NCI-H1930 (cell line): ENCODE results near the gene APLF.
"Not testable (repeated sequence)": the region's sequence is repeated elsewhere in the genome, so short reads cannot be mapped to it uniquely, and the experiment has no call there.

Experiments used
- DNase-seq, 2 experiments: peaks; one replicate each; lab custom pipeline; 2025; lab: John Stamatoyannopoulos, UW

APLF gene

DNA sequence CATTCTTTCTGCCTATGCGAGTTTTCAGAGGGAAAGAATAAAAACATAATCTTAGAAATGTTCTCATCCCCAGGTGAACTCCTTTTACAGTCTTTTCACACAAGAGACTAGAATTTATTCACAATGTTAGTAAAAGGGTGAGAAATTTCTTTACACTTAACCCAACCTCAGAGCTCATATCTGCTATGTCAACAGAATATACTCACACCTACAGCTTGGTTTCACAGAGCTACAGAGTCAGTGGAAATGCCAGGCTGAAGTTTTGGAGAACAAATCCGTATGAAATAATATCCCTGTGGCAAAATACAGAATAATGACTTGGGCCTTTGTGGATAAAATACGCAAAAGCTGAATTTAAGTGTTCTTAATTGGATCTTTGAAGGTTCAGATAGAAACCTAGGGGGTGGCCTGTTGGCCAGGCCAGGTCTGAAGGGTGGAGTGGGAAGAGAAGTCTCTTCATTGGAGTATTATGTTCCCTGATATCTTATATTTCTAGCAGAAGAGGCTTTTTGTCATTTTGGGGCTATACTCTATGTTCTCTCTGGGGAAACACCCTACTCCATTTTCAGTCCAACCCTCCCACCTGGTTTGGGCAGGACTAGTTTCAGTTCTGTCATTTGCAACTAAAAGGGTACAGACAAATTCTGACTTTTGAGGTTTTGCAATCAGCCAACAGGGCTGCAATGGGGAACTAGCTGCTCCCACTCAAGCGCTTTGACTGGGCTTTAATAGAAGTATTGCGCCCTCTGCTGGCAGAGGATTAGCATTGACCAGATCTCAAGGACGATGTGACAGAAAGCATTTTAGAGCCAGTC, 26.0 kb upstream of the APLF start:
- peak; percentile 52 to 73 for DNase-seq

DNA sequence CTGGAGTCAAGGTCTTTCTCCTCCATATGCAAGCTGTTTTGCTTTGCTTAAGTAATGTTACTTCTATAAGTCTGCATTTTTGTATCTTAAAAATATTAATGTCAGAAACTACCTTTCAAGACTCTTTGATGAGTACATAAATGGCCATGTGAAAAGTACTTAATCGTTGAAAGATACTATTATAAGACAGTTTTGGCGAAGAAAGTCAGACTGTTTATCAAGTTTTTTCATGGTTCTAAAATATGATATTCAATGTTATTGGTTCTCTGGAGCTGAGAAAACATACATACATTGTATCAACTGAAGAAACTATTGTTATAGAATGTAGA, 25.4 kb upstream of the APLF start:
- no peak for DNase-seq

DNA sequence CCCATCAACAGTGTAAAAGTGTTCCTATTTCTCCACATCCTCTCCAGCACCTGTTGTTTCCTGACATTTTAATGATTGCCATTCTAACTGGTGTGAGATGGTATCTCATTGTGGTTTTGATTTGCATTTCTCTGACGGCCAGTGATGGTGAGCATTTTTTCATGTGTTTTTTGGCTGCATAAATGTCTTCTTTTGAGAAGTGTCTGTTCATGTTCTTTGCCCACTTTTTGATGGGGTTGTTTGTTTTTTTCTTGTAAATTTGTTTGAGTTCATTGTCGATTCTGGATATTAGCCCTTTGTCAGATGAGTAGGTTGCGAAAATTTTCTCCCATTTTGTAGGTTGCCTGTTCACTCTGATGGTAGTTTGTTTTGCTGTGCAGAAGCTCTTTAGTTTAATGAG, 21.0 kb upstream of the APLF start:
- DNase-seq: not testable (repeated sequence)

DNA sequence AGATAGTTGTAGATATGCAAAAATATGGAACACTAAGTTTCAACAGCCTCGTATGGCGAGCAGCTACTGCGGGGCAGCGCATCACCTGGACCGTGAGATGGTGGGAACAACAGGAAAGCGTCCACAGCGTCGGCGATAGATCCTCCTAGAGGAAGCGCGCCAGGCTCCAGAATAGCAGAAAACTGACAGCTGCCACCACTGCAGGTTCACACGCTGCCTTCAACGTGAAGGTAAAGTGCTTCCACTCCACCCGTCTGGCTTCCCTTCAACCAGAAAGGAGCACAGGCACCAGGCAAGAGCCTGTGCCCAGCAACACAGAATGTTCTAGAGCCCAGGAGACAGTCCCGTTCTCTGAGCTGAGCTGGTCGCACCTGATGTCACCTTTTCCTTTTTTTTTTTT, 20.3 kb upstream of the APLF start:
- no peak for DNase-seq

DNA sequence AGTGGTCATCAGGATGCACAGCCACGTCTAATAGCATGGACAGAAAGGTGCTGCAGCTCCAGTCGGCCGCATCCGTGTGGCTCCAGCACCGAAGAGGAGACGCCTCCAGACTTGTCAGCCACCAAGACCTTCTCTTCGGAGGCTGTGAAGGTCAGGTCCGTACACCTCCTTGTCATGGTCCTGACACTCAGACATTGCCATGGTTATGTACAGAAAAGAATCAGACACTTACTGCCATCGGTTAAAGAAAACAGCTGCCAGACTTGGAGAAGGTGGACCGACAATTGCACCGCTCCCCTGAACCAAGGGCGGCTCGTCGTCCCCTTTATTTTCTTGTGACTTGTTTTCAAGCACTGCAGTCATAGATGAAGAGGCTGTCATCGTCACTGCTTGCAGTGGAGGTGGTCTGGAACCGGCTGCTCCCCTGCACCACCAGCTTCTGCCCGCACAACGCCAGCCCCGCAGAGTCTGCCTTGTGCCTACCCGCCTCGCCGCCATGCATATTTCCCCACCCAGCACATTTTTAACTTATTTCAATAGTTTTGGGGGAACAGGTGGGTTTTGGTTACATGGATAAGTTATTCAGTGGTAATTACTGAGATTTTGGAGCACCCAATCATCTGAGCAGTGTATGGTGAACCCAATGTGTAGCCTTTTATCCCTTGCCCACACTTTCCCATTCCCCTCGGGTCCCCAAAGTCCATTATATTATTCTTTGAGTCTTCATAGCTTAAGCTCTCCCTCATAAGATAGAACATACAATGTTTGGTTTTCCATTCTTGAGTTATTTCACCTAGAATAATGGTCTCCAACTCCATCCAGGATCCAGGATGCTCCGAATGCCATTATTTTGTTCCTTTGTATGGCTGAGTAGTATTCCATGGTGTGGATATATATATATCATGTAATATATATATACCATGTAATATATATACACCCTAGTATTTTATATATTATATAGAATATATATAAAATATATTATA, 18.4 kb upstream of the APLF start:
- no peak for DNase-seq

DNA sequence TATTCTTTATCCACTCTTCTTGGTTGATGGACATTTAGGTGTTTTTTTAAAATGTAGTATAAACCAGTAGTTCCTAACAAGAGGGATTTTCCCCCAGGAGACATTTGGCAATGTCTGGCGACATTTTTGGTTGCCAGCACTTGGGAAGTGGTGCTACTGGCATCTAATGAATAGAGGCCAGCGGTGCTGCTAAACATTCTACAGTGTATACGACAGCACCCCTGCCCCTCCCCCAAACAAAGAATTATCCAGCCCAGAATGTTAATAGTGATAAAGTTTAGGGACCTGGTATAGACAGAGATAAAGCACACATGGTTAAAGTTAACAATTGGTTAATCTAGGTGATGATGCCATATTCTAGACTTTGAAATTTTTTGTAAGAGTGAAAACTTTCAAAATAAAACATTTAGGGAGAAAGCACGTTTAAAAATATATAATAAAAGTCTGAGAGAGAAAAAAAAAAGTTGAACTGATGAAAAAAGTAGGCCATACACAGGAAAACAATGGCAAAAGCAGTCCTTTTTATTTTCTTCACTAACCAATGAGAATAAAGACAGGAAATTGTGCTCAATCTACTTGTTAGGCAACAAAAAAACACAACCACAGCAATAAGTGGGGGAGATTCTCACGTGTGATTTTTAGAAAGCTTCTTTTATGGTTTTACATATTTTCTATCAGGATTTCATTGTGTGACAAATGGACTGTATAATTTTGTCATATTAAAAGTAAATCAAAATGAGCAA, 15.1 kb upstream of the APLF start:
- peak in 1 of 2 experiments; percentile 7 for DNase-seq

DNA sequence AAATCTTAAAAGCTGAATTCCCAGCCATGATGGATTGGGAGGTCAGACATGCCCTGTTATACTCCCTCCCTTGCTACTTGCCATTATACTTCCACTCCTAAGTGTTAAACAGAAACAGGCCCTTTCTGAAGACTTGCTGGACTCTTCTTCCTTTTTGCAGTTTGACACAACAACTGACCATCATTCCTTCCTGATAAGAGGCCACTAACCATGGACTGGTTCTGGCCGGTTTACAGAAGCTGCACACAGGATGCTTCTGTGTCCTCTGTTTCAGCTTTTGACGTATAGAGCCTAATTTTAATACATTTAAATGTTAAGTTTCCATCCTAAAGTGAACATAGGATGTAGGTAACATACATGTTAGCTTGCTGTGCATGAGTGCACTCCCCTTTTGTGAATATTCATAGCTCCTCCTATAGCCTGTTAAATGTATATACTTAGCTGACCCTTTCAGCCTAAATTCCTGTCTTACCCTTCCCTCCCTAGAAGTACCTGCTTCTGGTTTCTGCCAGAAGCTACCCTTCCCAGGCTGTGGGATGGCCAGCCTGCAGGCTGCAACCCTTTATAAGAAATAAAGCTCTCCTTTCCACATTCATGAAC, 13.5 kb upstream of the APLF start:
- no peak for DNase-seq

DNA sequence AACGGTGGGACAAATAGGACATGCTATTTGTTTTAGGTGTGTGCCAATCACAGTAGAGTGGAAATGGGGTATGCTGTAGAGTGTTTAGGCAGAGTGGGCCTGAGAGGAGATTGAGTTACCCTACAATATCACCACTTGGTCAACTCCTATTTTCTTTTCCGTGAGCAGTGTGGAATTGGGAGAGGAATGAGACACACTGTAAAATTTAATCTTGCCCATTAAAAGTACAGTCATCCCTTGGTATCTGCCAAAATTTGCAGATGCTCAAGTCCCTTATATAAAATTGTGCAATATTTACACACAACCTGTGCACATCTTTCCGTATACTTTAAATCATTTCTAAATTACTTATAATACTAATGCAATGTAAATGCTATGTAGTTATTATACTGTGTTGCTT, 12.7 kb upstream of the APLF start:
- no peak for DNase-seq

DNA sequence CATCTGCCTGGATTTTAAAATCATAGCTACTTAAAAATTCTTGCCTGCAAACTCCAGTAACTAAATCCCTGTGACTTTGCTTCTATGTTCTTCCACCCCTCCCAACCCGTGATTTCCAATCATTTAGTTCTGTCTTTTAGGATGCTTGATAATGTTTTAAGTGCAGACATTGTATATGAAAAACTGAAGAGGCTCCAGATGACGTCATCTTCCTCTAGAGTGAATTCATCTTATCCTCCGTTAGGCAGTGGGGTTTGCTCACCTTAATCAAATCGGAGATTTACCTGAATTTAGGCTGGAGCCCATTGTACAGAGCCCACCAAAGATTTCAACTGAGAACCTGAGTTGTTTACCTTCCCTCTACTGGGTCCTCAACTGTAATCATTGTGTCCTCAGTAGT, 11.2 kb upstream of the APLF start:
- no peak for DNase-seq

DNA sequence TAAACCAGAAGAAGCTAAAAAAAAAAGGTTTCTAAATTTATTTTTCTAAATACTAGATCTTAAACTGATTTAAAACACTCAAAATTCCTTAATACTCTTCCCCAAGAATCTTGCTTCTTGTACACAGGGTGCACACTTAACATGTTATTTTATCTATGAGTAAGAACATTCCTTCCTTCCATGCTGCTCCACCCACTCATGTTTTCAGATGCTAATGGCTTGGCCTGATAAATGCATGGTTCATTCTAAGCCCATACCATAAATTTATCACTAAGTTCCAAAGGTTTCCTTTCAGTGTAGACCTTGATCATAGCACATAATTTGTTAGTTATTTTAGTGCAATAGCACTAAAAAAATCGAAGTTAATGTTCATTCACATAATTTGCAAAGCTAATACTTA, 8.4 kb upstream of the APLF start:
- no peak for DNase-seq

DNA sequence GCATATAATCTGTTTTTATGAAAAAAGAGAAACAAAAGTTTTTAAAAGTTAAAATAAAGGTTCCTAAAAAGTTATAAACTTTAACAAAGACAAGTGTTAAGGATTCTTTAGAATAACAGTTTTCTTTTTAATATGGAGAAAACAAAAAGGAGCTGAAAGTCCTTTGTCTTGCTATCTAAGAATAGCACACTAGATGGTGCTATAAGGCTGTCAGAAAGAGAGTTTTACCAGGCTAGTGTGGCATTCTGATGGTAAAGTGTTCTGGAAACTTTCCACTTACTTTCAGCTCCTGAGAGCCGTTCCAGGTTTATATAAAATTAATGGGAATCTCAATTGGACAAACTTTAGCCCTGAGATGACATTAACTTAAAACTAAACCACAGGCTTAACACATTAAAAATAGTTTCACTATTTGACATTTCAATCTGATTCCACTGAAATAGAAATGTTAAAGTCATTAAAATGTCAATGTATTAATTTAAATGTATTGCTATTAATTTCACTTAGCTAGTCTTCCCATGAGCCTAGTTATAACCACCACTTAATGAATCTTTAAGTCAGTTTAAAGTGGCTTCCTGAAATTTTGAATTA, 4.0 kb upstream of the APLF start:
- DNase-seq: peak; percentile 28 to 40

DNA sequence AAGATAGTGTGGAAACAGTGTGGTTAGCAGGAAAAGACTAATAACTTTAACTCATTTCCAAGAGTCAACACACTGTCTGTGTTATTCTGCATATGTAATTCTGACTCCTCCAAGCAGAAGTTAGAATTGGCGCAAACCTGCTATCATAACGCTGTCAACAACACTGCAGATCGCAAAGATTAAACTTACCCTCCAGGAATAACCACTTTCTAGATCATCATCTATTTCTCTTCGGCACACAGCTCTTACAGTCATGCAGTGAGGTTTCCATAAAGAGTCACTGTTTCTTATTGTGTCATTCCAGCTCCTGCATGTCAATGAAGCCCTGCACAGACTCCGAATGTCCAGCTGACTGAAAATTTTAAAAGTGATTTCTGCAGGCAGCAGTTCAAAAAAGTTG, 2.7 kb upstream of the APLF start:
- DNase-seq: no peak

DNA sequence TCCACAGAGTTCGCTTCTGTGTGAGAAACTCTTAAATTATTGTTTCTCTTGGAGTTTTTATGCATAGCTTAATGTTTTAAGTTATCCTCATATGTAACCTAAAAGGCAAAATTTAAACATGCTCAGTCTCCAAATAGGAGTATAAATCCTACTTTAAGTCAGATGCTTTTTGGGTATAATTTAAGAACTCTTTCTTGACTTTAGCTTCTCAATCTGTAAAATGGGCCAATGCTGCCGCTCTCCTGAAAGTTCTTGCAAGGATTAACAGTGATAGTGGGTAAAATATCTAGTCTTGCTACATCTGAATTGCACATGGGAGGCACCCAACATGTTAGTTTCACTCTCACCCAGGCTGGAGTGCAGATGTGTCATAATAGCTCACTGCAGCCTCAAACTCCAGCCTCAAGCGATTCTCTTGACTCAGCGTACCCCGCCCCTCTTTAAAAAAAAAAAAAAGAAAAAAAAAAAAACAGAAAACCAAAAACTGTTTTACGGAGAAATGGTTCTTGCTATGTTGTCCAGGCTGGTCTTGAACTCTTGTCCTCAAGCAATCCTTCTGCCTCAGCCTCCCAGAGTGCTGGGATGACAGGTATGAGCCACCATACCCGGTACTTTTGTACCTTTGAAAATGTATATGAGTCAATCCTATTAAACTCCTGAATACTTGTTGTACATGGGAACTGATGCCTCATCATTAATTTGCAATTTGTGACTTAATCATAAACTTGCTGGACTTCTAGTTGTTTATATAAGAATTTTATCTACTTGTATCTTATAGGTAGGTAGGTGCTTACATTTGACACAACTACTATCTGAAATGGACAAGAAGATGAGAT, 2.1 kb upstream of the APLF start:
- DNase-seq: no peak

DNA sequence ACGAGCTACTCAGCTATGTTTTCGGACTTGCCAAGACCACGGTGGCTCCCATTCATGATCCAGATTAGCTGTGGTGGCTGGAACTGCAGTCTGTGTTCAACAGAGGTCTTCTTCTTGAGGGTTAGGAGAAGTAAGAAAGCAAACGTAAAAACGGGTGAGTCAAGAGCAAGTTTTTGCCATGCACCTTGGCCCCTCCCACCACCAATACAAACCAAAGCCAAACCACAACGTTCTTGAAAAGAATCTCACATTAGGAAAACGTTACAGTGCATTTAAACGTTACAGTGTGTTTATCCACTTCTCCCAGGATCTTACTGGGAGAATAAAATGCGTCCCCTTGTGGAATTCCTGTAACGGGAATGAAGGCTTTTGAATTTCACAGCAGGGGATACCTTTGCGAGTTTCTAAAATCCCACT, 1.0 kb upstream of the APLF start:
- no peak for DNase-seq

DNA sequence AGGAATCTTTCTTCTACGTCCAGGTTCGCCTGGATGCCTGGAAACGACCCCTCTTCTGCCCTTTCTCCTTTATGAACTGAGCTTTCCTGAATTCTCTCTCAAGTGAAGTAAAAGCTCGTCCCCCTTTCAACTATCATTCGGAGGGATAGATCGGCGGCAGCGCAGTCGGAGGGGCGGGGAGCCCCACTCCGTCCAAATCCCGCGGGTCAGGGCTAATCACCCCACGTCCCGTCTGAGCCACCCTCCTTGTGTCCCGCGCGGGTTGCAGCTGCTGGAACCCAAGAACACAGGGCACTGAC, 658 bp upstream of the APLF start:
- DNase-seq: no peak

DNA sequence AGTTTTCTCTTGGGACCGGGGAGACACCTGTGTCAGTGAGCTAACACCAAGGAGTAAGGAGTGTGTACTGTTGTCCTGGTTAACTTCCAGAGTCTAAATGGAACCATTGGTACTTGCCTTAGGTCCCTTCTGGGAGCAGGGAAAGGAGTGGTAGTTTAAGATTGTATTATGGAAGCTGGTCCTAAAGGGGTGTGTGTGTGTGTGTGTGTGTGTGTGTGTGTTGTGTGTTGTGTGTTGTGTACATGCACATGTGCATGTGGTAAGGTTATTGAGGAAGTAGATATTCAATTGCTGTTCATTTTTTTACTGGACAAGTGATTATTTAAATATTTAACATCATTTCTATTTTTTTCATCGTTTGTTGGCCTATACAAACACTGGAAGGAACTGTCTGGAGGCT, 1.4 kb downstream of the APLF start:
- no peak for DNase-seq

DNA sequence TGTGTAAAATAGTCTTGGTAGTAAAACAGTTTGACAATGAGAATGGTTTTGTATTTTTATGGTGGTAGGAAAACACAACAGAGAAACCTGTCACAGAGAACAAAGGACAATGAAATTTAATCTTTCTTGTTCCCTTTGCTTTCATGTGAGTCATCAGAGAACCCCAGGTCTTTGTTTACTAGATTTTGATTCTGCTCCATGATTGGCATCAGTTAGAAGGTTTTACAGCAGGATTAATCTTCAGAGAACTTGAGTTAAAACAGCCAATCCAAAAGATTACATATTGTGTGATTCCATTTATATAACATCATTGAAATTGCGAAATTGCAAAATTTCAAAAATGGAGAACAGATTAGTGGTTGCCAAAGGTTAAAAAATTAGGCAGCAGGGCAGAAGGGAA, 2.5 kb downstream of the APLF start:
- no peak for DNase-seq

DNA sequence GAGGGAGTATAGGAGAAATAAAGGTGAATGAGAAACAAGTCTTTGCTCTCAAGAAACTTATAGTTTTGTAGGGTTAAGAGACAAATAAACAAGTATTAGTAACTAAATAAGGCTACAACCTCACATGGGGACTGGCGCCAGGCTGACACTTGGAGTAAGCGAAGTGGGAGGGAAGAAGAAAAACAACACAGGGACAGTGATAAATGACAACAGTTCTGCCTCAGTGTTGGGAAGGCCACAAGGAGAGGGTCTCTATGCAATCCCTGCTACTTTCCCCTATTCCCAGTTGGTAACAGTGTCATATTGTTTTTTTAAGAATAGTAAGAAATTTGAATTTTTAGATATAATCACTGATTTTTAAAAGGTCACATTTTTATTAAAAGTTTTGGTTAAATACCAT, 4.0 kb downstream of the APLF start:
- no peak for DNase-seq

DNA sequence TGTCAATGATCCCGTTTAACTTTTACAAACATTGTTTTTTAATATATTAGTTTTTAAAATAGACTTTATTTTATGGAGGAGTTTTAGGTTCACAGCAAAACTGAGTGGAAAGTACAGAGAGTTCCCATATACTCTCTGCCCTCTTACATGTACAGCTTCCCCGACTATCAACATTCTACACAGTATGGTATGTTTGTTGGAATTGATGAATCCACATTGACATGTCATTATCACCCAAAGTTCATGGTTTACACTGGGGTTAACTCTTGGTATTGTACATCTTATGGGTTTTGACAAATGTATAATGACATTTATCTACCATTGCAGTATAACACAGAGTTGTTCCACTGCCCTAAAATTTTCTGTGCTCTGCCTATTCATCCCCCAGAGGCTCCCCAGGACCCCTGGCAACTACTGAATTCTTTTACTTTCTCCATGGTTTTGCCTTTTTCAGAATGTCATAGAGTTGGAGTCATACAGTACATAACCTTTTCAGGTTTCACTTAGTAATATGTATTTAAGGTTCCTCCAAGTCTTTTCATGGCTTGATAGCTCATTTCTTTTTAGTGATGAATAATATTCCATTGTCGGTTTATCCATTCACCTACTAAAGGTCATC, 5.5 kb downstream of the APLF start:
- no peak for DNase-seq

DNA sequence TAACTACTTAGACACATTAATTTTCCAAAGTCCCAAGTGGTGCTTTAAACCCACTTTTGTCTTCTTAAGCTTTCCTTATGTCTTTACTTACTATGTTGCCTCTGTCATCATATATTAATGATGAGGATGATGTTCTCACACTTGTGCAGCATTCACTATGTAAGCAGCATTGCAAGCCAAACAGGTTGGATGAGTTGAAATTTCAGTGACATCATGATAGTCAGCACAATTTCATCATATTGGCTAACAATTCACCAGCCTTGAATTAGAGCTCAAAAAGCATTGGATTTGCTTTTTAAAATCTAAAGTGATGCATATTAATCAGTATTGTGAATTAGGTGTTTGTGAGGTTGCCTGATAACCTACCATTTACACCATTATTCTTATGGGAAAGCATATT, 7.7 kb downstream of the APLF start:
- DNase-seq: no peak

DNA sequence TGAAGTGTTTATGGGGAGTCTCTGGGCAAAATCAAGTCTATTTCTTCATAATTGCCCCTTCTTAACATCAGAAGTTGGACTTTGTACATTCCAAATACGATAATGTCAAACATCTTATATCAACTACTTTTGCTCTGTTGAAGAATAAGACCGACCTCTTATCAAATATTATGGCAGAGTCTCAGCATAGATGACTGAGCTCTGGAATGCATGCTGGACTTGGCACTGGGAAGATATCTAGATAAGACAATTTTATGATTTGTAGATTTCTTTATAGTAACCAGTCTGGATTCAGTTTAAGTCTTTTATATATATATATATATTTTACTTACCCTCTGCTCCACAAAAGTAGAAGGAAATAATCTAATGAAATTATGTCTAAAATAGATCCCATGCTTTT, 8.2 kb downstream of the APLF start:
- DNase-seq: no peak
